ENCODE results near the gene NUDT7.

Gene NUDT7

DNA sequence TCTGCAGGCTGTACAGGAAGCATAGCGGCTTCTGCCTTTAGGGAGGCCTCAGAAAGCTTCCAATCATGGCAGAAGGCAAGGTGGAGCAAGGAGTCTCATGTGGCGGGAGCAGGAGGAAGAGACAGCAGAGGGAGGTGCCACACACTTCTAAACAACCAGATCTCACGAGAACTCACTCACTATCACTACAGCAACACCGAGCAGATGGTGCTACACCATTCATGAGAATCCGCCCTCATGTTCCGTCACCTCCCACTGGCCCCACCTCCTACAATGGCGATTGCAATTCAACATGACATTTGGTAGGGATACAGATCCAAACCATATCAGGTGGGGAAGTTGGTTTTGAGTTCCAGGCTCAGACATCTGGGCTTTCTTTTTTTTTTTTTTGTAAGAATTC, 31.9 kb upstream of the NUDT7 start:
- Histone ChIP-seq H3K79me2 (ENCODE audit: control insufficient read depth, insufficient read depth, low read length, poor library complexity) (no peaks in the 10 kb centered on the region), H3K23ac (ENCODE audit: low read length) (no peak overlapping the region), H3K9me3 (ENCODE audit: insufficient read depth, low read depth, low read length) (no peaks in the 10 kb centered on the region), H3K36me3 (ENCODE audit: control insufficient read depth in 1 of 2, insufficient read depth in 2 of 2, low read length in 2 of 2) (no peaks in the 10 kb centered on the region), H4K8ac (ENCODE audit: low read depth, low read length) (no peak overlapping the region), H3K27ac (ENCODE audit: low read depth, low read length) (no peak overlapping the region), H2AFZ (ENCODE audit: insufficient read depth, low read length, poor library complexity) (no peak overlapping the region), H3K18ac (ENCODE audit: low read length) (no peak overlapping the region), H4K91ac (ENCODE audit: low read depth, low read length) (no peak overlapping the region), H3K4me1 (ENCODE audit: control insufficient read depth in 1 of 2, insufficient read depth in 2 of 2, low read length in 2 of 2) (no peaks in the 10 kb centered on the region), H3K27me3 (ENCODE audit: insufficient read depth, low read length) (no peaks in the 10 kb centered on the region), H3K9ac (ENCODE audit: low read length) (no peak overlapping the region), H2BK5ac (ENCODE audit: low read depth, low read length, poor library complexity) (no peak overlapping the region), H2BK120ac (ENCODE audit: insufficient read depth, low read length, poor library complexity) (no peak overlapping the region), H2AK5ac (ENCODE audit: low read length) (no peak overlapping the region), H3K4me3 (ENCODE audit: low read depth, low read length) (no peak overlapping the region), H2BK12ac (ENCODE audit: low read length) (no peak overlapping the region), H3K4ac (ENCODE audit: low read depth, low read length) (no peak overlapping the region), H3K4me2 (ENCODE audit: low read length) (no peak overlapping the region), H4K12ac (ENCODE audit: low read depth, low read length) (no peak overlapping the region), H3K79me1 (ENCODE audit: low read length) (no peaks in the 10 kb centered on the region), H3K14ac (ENCODE audit: low read length) (no peak overlapping the region)
- no peak for DNase-seq
- no CpG with 5 or more reads among the region's 7 CpGs for WGBS (ENCODE audit: extremely low coverage, insufficient coverage, insufficient read length)

DNA sequence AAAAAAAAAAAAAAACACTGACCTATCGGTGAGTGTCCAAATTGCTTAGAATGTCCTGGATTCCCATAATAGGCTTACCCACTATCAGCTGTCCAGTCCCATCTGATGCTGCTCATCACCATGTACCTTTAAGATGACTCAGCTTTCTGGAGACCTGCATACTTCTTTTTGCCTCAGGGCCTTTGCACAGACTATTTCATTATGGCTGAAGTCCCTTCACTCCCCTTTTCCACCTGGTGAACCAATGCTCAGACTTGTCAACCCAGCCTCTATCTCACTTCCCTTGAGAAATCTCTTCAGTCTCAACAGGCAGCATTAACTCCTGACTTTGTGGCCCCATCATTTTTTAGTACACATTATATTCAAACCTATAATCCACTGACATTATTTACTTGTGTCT, 29.7 kb upstream of the NUDT7 start:
- Histone ChIP-seq H3K18ac (ENCODE audit: low read length) (no peak overlapping the region), H3K79me1 (ENCODE audit: low read length) (no peaks in the 10 kb centered on the region), H2AK5ac (ENCODE audit: low read length) (no peak overlapping the region), H3K27me3 (ENCODE audit: insufficient read depth, low read length) (no peaks in the 10 kb centered on the region), H2BK12ac (ENCODE audit: low read length) (no peak overlapping the region), H3K36me3 (ENCODE audit: control insufficient read depth in 1 of 2, insufficient read depth in 2 of 2, low read length in 2 of 2) (no peaks in the 10 kb centered on the region), H2BK5ac (ENCODE audit: low read depth, low read length, poor library complexity) (no peak overlapping the region), H3K9me3 (ENCODE audit: insufficient read depth, low read depth, low read length) (no peaks in the 10 kb centered on the region), H3K79me2 (ENCODE audit: control insufficient read depth, insufficient read depth, low read length, poor library complexity) (no peaks in the 10 kb centered on the region), H4K12ac (ENCODE audit: low read depth, low read length) (no peak overlapping the region), H3K27ac (ENCODE audit: low read depth, low read length) (no peak overlapping the region), H2AFZ (ENCODE audit: insufficient read depth, low read length, poor library complexity) (no peak overlapping the region), H3K4ac (ENCODE audit: low read depth, low read length) (no peak overlapping the region), H3K4me3 (ENCODE audit: low read depth, low read length) (no peak overlapping the region), H3K4me1 (ENCODE audit: control insufficient read depth in 1 of 2, insufficient read depth in 2 of 2, low read length in 2 of 2) (no peaks in the 10 kb centered on the region), H3K14ac (ENCODE audit: low read length) (no peak overlapping the region), H2BK120ac (ENCODE audit: insufficient read depth, low read length, poor library complexity) (no peak overlapping the region), H3K9ac (ENCODE audit: low read length) (no peak overlapping the region), H4K91ac (ENCODE audit: low read depth, low read length) (no peak overlapping the region), H3K4me2 (ENCODE audit: low read length) (no peak overlapping the region), H3K23ac (ENCODE audit: low read length) (no peak overlapping the region), H4K8ac (ENCODE audit: low read depth, low read length) (no peak overlapping the region)
- DNase-seq = peak; percentile 78 to 92
- WGBS (ENCODE audit: extremely low coverage, insufficient coverage, insufficient read length) = no CpG with 5 or more reads among the region's 1 CpG

DNA sequence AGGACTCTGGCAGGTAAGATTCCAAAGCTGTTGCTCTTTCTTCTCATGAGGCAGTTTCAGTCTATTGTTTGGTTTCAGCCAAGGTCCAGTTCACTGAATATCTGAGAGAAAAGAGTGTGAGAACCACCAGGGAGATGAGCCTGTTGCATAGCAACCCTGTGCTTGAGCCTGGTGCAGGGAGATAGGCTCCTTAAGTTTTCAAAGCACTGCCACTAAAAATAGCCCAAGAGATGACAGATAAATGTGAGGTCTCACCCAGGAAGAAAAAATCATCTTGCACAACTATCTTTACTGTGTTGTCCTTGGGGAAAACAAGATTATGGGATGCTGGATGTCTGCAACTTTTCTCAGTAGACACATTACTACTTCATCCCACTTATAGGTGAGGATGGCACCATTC, 26.2 kb upstream of the NUDT7 start:
- Histone ChIP-seq H4K8ac (ENCODE audit: low read depth, low read length) (no peak overlapping the region), H3K4me1 (ENCODE audit: control insufficient read depth in 1 of 2, insufficient read depth in 2 of 2, low read length in 2 of 2) (no peaks in the 10 kb centered on the region), H2AK5ac (ENCODE audit: low read length) (no peak overlapping the region), H2AFZ (ENCODE audit: insufficient read depth, low read length, poor library complexity) (no peak overlapping the region), H3K4me2 (ENCODE audit: low read length) (no peak overlapping the region), H4K12ac (ENCODE audit: low read depth, low read length) (no peak overlapping the region), H3K27me3 (ENCODE audit: insufficient read depth, low read length) (no peaks in the 10 kb centered on the region), H3K18ac (ENCODE audit: low read length) (no peak overlapping the region), H3K9ac (ENCODE audit: low read length) (no peak overlapping the region), H3K27ac (ENCODE audit: low read depth, low read length) (no peak overlapping the region), H2BK120ac (ENCODE audit: insufficient read depth, low read length, poor library complexity) (no peak overlapping the region), H3K79me2 (ENCODE audit: control insufficient read depth, insufficient read depth, low read length, poor library complexity) (no peaks in the 10 kb centered on the region), H3K36me3 (ENCODE audit: control insufficient read depth in 1 of 2, insufficient read depth in 2 of 2, low read length in 2 of 2) (no peaks in the 10 kb centered on the region), H4K91ac (ENCODE audit: low read depth, low read length) (no peak overlapping the region), H3K4ac (ENCODE audit: low read depth, low read length) (no peak overlapping the region), H3K79me1 (ENCODE audit: low read length) (no peaks in the 10 kb centered on the region), H2BK5ac (ENCODE audit: low read depth, low read length, poor library complexity) (no peak overlapping the region), H3K4me3 (ENCODE audit: low read depth, low read length) (no peak overlapping the region), H2BK12ac (ENCODE audit: low read length) (no peak overlapping the region), H3K9me3 (ENCODE audit: insufficient read depth, low read depth, low read length) (no peaks in the 10 kb centered on the region), H3K14ac (ENCODE audit: low read length) (no peak overlapping the region), H3K23ac (ENCODE audit: low read length) (no peak overlapping the region)
- DNase-seq = no peak

DNA sequence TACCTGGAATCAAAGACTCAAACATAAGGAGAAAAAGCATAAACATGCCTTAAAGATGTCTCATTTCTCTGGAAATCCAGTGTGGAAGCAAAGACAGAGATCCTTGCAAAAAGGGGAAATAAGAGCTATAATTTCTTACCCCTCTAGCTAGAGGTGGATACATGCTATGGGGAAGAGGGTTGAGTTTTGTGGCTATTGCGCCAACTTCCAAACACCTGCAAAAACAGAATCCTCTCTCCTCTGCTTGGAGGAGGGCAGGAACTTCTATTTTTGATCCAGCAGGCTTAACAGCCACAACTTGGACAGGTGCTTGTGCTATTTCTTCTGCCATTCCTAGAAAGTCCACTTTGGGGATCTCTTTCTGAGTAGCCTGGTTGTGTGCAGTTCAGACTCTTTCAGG, 21.5 kb upstream of the NUDT7 start:
- Histone ChIP-seq H3K79me2 (ENCODE audit: control insufficient read depth, insufficient read depth, low read length, poor library complexity) (no peaks in the 10 kb centered on the region), H3K18ac (ENCODE audit: low read length) (no peak overlapping the region), H2BK120ac (ENCODE audit: insufficient read depth, low read length, poor library complexity) (no peak overlapping the region), H3K4me3 (ENCODE audit: low read depth, low read length) (no peak overlapping the region), H2BK12ac (ENCODE audit: low read length) (no peak overlapping the region), H2BK5ac (ENCODE audit: low read depth, low read length, poor library complexity) (no peak overlapping the region), H3K4me2 (ENCODE audit: low read length) (no peak overlapping the region), H3K27ac (ENCODE audit: low read depth, low read length) (no peak overlapping the region), H4K12ac (ENCODE audit: low read depth, low read length) (no peak overlapping the region), H2AFZ (ENCODE audit: insufficient read depth, low read length, poor library complexity) (no peak overlapping the region), H2AK5ac (ENCODE audit: low read length) (no peak overlapping the region), H3K23ac (ENCODE audit: low read length) (no peak overlapping the region), H4K8ac (ENCODE audit: low read depth, low read length) (no peak overlapping the region), H4K91ac (ENCODE audit: low read depth, low read length) (no peak overlapping the region), H3K9ac (ENCODE audit: low read length) (no peak overlapping the region), H3K4me1 (ENCODE audit: control insufficient read depth in 1 of 2, insufficient read depth in 2 of 2, low read length in 2 of 2) (no peaks in the 10 kb centered on the region), H3K9me3 (ENCODE audit: insufficient read depth, low read depth, low read length) (no peaks in the 10 kb centered on the region), H3K79me1 (ENCODE audit: low read length) (no peaks in the 10 kb centered on the region), H3K36me3 (ENCODE audit: control insufficient read depth in 1 of 2, insufficient read depth in 2 of 2, low read length in 2 of 2) (no peaks in the 10 kb centered on the region), H3K14ac (ENCODE audit: low read length) (no peak overlapping the region), H3K27me3 (ENCODE audit: insufficient read depth, low read length) (no peaks in the 10 kb centered on the region), H3K4ac (ENCODE audit: low read depth, low read length) (no peak overlapping the region)
- WGBS (ENCODE audit: extremely low coverage, insufficient coverage, insufficient read length) = no CpG with 5 or more reads among the region's 1 CpG
- no peak for DNase-seq

DNA sequence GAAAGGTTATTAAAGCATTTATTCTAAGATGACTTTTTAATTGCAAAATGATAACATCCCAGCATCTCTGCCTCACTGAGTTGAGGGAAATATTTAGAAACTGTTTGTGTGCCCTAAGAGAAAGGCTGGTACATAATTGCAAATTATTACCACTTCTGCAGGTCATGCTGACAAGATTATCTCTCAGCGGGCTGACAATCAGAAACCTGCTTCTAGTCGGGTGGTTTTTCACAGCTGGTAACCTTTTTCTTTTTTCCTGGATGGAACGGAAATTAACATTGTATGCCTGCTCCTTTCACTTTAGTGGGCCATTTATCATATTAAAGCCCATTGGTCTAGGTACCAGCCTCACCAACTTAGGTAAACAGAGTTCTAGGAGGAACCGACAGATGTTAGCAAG, 17.0 kb upstream of the NUDT7 start:
- no peak overlapping the region for H3K23ac ChIP-seq (ENCODE audit: low read length)
- no peak overlapping the region for H4K12ac ChIP-seq (ENCODE audit: low read depth, low read length)
- H3K18ac ChIP-seq (ENCODE audit: low read length) = no peak overlapping the region
- no peak overlapping the region for H4K91ac ChIP-seq (ENCODE audit: low read depth, low read length)
- H3K9ac ChIP-seq (ENCODE audit: low read length) = no peak overlapping the region
- H3K79me2 ChIP-seq (ENCODE audit: control insufficient read depth, insufficient read depth, low read length, poor library complexity) = no peaks in the 10 kb centered on the region
- WGBS (ENCODE audit: extremely low coverage, insufficient coverage, insufficient read length) = no CpG with 5 or more reads among the region's 4 CpGs
- no peak overlapping the region for H2BK5ac ChIP-seq (ENCODE audit: low read depth, low read length, poor library complexity)
- no peaks in the 10 kb centered on the region for H3K79me1 ChIP-seq (ENCODE audit: low read length)
- no peak overlapping the region for H2BK120ac ChIP-seq (ENCODE audit: insufficient read depth, low read length, poor library complexity)
- H3K9me3 ChIP-seq (ENCODE audit: insufficient read depth, low read depth, low read length) = no peaks in the 10 kb centered on the region
- H3K4me3 ChIP-seq (ENCODE audit: low read depth, low read length) = no peak overlapping the region
- no peaks in the 10 kb centered on the region for H3K4me1 ChIP-seq (ENCODE audit: control insufficient read depth in 1 of 2, insufficient read depth in 2 of 2, low read length in 2 of 2)
- no peaks in the 10 kb centered on the region for H3K27me3 ChIP-seq (ENCODE audit: insufficient read depth, low read length)
- H4K8ac ChIP-seq (ENCODE audit: low read depth, low read length) = no peak overlapping the region
- no peak overlapping the region for H2AK5ac ChIP-seq (ENCODE audit: low read length)
- no peaks in the 10 kb centered on the region for H3K36me3 ChIP-seq (ENCODE audit: control insufficient read depth in 1 of 2, insufficient read depth in 2 of 2, low read length in 2 of 2)
- DNase-seq = no peak
- no peak overlapping the region for H2AFZ ChIP-seq (ENCODE audit: insufficient read depth, low read length, poor library complexity)
- H3K4ac ChIP-seq (ENCODE audit: low read depth, low read length) = no peak overlapping the region
- H3K4me2 ChIP-seq (ENCODE audit: low read length) = no peak overlapping the region
- no peak overlapping the region for H3K14ac ChIP-seq (ENCODE audit: low read length)
- no peak overlapping the region for H2BK12ac ChIP-seq (ENCODE audit: low read length)
- no peak overlapping the region for H3K27ac ChIP-seq (ENCODE audit: low read depth, low read length)

Measured in trophoblast cell (in vitro differentiated cells and primary cell).